ENCODE measurements around the gene RBSN. TPM values are rescaled to one million over a fixed set of nuclear protein-coding genes. Genes with fewer than 3 reads are reported as not detected.

RBSN gene
- total and polyA plus RNA-seq, 2 of the 4 experiments (the other 2 are of a cell fraction) = 8.7 to 33.7 TPM

DNA sequence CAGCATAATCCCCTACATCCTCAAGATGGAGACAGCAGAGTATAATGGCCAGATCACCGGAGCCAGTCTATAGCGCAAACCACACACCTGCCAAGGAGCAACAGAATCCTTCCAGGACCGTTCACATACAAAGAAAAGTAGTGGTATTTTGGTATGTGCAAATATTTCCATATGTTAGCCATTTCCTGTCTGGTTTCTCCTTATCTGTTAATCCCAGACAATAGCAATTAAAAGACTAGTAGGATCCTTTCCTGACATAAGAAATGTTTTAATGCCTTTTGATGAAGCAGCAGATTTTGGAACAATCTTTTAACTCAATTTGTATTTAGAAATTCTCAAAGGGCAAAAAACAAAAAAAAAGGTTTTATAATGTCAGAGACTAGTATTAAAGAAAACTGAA is 56.0 kb downstream of the RBSN start:
- intact Hi-C loops (cut with micrococcal nuclease) = no loop called here
- dilution Hi-C loops (cut with HindIII; ENCODE audit: low sequenced_read_pairs, unreplicated experiment) = no loop called here
- no peak overlapping the region for H3K9ac ChIP-seq (ENCODE audit: low read depth, low read length)
- no peak overlapping the region for H4K91ac ChIP-seq (ENCODE audit: insufficient read depth, low read depth, low read length)
- H3K36me3 ChIP-seq (ENCODE audit: control insufficient read depth, insufficient read depth, low read length) = peaks cover 63% of the 10 kb centered on the region
- no peaks in the 10 kb centered on the region for H3K27me3 ChIP-seq (ENCODE audit: control insufficient read depth, insufficient read depth, low read length)
- H3K9me3 ChIP-seq (ENCODE audit: control insufficient read depth, insufficient read depth, low read length) = no peaks in the 10 kb centered on the region
- H3K27ac ChIP-seq (ENCODE audit: insufficient read depth, low read length) = no peak overlapping the region
- no peak overlapping the region for H3K56ac ChIP-seq (ENCODE audit: extremely low read depth, insufficient read depth, low read length)
- H3K4me3 ChIP-seq (ENCODE audit: insufficient read depth, low read depth, low read length) = no peak overlapping the region
- H3K79me1 ChIP-seq (ENCODE audit: low read depth in 1 of 2, low read length in 2 of 2) = peaks cover 7 to 13% of the 10 kb centered on the region in 2 experiments; a peak in 3 of 4 replicates
- ATAC-seq (ENCODE audit: low read depth) (no peak), DNase-seq (peak; percentile 28)
- H4K8ac ChIP-seq (ENCODE audit: low read depth in 2 of 2, low read length in 2 of 2) = no peak overlapping the region
- no peak overlapping the region for H3K4me2 ChIP-seq (ENCODE audit: low read depth, low read length)
- no peaks in the 10 kb centered on the region; the same call in 1 of the 2 replicates for H4K20me1 ChIP-seq (ENCODE audit: insufficient read depth, low read length)
- no peak overlapping the region for H2BK5ac ChIP-seq (ENCODE audit: low read depth, low read length, poor library complexity, severe bottlenecking)
- H3K9me1 ChIP-seq (ENCODE audit: insufficient read depth, low read length) = no peaks in the 10 kb centered on the region; the same call in 1 of the 2 replicates
- H2BK120ac ChIP-seq (ENCODE audit: low read depth, low read length) = no peak overlapping the region
- no peak overlapping the region for H2AK5ac ChIP-seq (ENCODE audit: low read depth, low read length)
- H4K5ac ChIP-seq (ENCODE audit: low read depth, low read length) = no peak overlapping the region
- CTCF ChIA-PET = no interaction called here
- POLR2A ChIA-PET (ENCODE audit: unreplicated experiment) = no interaction called here
- no peak overlapping the region for H2AFZ ChIP-seq (replicated peaks; ENCODE audit: low read length, poor library complexity)
- in situ Hi-C loops (cut with MboI; ENCODE audit: low sequenced_read_pairs) = loop anchor here (25.0 kb wide), 1 partner anchor 381 kb away; the partner anchor contains the start of gene CCDC174
- H2BK20ac ChIP-seq (ENCODE audit: low read depth, low read length) = no peak overlapping the region
- H3K23ac ChIP-seq (ENCODE audit: low read depth, low read length) = no peak overlapping the region
- TF ChIP-seq RAD21 (IDR thresholded peaks at IDR 0.05; ENCODE audit: low read length) = no peak
- TF ChIP-seq MAFK (IDR thresholded peaks at IDR 0.05; ENCODE audit: low read depth, low read length) = peak; percentile 8; the same call in 1 of the 2 replicates
- BruUV-seq (replicated peaks) = no TSS peak
- H3K14ac ChIP-seq (replicated peaks; ENCODE audit: low read depth, low read length) = no peak overlapping the region
- no peak overlapping the region for H3K18ac ChIP-seq (ENCODE audit: low read depth, low read length)
- no CpG with 5 or more reads among the region's 3 CpGs for WGBS, 2 experiments (ENCODE audit: extremely low coverage in 2 of 2, insufficient read length in 1 of 2)
- 0 out of 2 replicates have a peak overlapping the region, but pooled peaks have one; percentile 32 for H3K4ac ChIP-seq (ENCODE audit: low read depth, low read length)
- peaks cover 4% of the 10 kb centered on the region for H3K4me1 ChIP-seq (ENCODE audit: control insufficient read depth, insufficient read depth, low read length)
- no peak overlapping the region for H2BK15ac ChIP-seq (ENCODE audit: low read depth, low read length)
- H2AK9ac ChIP-seq (replicated peaks; ENCODE audit: low read depth, low read length, poor library complexity) = no peak overlapping the region

Data from IMR-90 (cell line).